Cardiac fibroblast (primary cell): ENCODE measurements around the gene SLC35E3.

Experiments
- DNase-seq, 2 donors: peaks; one replicate each; pipeline versions ENCODE4 v3.0.0 to v3.0.0-alpha.2; 2010; ENCODE audit warnings: low read depth in 2 of 2
- H3K4me3 ChIP-seq, 2 donors: replicated peaks in 1 of 2; 1 replicate in 1 of 2; 2 replicates in 1 of 2; pipeline ENCODE4 v1.5.1; 2011; ENCODE audit warnings: low read depth in 2 of 2, low read length in 2 of 2, mild to moderate bottlenecking in 2 of 2, moderate library complexity in 1 of 2
- TF ChIP-seq, protein P1 (sequence below): IDR thresholded peaks from one replicate; pipeline ENCODE4 v1.5.1; 2011; ENCODE audit warnings: low read depth, mild to moderate bottlenecking, low read length, inconsistent platforms

SLC35E3 gene

DNA sequence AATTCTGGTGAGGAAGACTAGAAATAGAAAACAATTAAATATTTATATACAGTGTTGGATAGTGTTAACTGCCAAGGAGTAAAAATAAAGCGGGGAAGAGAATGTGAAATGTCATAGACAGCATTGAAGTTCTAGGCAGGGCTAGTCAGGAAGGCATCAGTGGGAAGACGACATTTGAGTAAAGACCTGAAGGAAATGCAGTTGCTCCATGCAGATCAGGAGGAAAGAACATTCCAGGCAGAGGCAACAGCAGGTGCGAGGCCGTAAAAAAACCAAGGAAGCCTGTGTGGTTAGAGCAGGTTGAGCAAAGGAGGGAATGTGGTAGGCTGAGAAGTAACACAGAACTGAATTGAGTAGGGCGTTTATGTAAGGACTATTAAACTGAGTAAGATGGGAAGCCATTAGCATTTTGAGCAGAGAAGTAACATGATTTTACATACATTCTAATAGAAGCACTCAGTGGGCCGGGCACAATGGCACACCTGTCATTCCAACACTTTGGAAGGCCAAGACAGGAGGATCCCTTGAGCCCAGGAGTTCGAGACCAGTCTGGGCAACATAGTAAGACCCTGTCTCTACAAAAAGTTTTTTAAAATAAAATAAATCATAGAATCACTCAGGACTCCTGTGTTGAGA is 14.9 kb downstream of the SLC35E3 start:
- DNase-seq: no peak
- TF ChIP-seq, protein P1, sequence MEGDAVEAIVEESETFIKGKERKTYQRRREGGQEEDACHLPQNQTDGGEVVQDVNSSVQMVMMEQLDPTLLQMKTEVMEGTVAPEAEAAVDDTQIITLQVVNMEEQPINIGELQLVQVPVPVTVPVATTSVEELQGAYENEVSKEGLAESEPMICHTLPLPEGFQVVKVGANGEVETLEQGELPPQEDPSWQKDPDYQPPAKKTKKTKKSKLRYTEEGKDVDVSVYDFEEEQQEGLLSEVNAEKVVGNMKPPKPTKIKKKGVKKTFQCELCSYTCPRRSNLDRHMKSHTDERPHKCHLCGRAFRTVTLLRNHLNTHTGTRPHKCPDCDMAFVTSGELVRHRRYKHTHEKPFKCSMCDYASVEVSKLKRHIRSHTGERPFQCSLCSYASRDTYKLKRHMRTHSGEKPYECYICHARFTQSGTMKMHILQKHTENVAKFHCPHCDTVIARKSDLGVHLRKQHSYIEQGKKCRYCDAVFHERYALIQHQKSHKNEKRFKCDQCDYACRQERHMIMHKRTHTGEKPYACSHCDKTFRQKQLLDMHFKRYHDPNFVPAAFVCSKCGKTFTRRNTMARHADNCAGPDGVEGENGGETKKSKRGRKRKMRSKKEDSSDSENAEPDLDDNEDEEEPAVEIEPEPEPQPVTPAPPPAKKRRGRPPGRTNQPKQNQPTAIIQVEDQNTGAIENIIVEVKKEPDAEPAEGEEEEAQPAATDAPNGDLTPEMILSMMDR: no peak

DNA sequence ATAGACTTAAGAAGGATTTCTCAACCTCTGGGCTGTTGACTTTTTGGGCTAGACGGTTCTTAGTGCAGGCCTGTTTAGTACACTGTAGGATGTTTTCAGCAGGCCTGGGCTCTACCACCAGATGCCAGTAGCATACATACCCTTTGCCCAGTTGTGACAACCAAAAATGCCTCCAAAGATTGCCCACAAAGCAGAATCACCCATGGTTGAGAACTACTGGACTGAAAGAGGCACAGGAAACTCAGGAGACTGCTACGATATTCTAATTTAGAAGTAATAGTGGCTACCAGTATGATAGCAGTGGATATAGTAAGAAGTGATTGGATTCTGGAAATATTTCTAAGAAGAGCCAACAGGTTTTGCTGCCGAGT is 15.5 kb downstream of the SLC35E3 start:
- no peak for DNase-seq
- TF ChIP-seq, protein P1: no peak
- no peak overlapping the region for H3K4me3 ChIP-seq

More for the DNA sequence above, 14.9 kb downstream of the SLC35E3 start:
- no peak overlapping the region for H3K4me3 ChIP-seq

DNA sequence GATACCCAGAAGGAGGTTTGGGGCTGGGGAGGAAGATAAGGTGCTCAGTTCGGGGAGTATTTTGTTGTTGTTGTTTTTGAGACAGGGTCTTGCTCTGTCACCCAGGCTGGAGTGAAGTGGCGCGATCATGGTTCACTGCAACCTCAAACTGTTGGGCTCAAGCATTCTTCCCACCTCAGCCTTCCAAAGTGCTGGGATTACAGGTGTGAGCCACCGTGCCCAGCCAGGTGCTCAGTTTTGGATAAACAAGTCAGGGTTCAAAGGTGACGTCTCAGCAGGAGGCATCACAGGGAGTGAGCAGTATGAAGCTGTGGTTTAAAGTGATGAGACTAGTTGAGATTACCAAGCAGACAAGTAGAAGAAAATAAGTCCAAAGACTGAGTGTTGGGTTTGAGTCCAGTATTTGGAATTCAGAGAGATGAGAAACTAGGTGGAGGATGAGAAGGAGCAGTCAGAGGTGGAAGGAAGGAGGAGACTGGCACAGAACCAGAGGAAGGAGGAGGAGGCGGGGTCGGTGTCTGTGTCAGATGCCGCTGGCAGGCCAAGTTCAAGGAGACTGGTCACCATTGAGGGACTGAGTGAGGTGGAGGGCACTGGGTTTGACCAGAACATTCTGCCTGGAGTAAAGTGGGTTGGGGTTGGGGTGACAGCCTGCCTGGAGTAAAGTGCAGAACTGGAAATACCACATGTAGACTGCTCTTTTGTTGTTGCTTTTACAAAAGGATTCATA is 16.1 kb downstream of the SLC35E3 start:
- TF ChIP-seq, protein P1: no peak
- H3K4me3 ChIP-seq: no peak overlapping the region
- no peak for DNase-seq

- H3K4me3 ChIP-seq: no peak overlapping the region
- DNase-seq: no peak
- TF ChIP-seq, protein P1: no peak
Measured at GRCh38 chr12:68762691-68763090, 16.7 kb downstream of the SLC35E3 start.

DNA sequence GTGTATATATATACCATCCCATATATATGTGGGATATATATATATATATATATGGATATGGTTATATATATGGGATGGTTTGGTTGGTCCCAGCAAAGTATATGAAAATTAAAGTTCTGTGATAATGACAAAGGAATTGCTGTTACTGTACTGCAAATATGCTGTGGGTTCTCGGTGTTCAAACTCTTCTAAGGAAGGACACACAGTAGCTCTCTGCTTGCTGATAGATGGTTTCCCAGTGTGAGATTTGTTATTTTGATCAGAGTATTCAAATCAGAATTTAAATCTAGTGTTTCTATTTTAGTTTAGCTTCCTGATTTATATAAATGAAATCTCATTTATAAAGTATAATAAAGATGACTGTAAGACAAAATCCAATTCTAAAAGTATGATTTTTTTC is 19.7 kb downstream of the SLC35E3 start:
- DNase-seq: no peak
- TF ChIP-seq, protein P1: no peak
- no peak overlapping the region for H3K4me3 ChIP-seq

DNA sequence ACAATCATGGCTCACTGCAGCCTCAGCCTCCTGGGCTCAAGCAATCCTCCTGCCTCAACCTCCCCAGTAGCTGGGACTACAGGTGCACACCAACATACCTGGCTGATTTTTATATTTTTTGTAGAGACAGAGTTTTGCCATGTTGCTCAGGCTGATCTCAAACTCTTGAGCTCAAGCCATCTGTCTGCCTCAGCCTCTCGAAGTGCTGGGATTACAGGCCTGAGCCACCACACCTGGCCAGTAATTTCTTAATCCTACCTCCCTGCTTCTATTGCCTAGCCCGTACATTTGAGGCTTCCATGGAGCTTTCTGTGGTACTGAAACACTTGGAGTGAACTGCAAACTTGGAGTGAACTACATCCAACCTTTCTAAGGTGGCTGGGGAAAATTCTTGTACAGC is 20.7 kb downstream of the SLC35E3 start:
- TF ChIP-seq, protein P1: no peak
- no peak overlapping the region for H3K4me3 ChIP-seq
- no peak for DNase-seq
